ENCODE measurements around the gene CDT1.

Gene CDT1

GRCh38 chr16:88856122-88856827, 52.7 kb downstream of the CDT1 start:
- no peak for DNase-seq (ENCODE audit: low spot score)

GRCh38 chr16:88856828-88857727, 53.5 kb downstream of the CDT1 start, which contains the start of the genes GALNS and TRAPPC2L:
GALNS (minus strand) TSS chr16:88856947; CDS start chr16:88856877, 70 bp downstream.
TRAPPC2L (plus strand) TSS chr16:88857127; CDS start chr16:88857151, 24 bp downstream.
- peak; percentile 95 for DNase-seq (ENCODE audit: low spot score)

GRCh38 chr16:88857728-88858339, 54.2 kb downstream of the CDT1 start:
- DNase-seq (ENCODE audit: low spot score), result peak; percentile 91
